ENCODE data around the gene CNGA3.

Gene CNGA3

DNA sequence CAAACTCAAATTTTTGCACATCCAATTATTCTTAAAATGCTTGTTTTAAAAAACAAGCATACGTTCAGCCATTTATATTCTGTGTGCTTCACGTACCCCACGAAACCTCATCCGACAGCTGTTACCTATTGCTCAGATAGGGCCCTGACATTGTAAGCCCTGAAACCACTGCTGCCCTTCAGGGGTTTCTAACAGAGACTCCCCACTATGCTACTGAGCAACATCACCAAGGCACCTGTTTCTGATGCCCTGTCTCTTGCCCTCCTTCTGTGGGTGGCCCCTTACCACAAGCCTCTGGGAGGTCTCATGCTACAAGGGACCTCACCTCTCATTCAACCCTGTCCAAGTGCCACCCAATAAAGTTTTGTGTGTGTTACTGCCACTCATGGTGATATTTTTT lies 18.5 kb upstream of the CNGA3 start:
- no peak for DNase-seq (ENCODE audit: low read depth in 2 of 2)

DNA sequence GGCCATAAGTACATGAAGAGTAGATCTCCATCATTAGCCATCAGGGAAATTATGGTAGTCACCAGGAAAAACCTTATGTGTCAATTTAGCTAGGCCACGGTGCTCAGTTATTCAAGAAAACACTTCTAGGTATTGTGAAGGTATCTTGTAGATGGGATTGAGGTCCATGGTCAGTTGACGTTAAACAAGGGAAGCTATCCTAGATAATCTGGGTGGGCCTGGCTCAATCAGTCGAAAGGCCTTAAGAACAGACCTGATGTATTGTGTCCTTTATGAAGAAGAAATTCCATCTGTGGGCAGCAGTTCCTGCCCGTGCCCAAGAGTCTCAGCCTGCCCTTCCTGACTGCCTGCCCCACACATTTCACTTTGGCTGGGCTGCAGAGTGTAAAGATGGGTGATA lies 16.7 kb upstream of the CNGA3 start:
- DNase-seq (ENCODE audit: low read depth in 2 of 2) = no peak

DNA sequence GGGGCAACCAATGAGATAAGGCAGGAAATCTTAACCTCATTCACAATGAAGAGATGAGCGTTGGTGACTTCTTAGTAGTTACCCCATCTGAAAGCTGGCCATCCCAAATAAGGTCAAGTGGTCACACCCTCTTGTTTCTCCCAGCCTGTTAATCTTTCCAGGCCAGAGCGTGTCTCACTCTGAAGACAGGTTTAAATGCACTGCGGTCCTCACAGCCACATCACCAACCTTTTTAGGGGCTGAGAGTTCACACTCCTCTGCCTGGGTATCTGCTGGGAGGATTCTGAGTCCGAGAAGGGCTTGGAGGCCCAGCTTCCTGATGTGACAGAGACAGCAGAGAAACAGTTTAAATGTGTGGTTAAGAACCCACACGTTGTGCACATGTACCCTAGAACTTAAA lies 13.3 kb upstream of the CNGA3 start:
- DNase-seq (ENCODE audit: low read depth in 2 of 2) = no peak

DNA sequence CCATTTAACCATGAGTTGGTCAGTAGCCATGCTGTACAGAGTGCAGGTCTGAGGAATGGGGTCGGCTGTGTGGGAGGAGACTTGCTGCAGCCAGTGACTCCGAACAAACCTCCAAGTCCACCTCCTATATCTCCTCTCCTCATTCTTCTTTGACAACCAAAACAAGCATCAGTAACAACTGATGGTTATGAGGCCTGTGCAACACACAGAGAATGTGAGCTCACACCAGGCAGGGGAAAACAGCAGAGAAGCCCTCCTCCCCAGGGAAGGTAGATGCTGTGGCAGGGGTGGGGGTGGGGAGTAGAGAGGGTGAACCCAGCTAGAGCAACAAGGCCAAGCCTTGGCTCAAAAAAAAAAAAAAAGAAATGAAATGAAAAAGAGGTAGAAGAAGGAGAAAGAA lies 12.3 kb upstream of the CNGA3 start:
- no peak for DNase-seq (ENCODE audit: low read depth in 2 of 2)

DNA sequence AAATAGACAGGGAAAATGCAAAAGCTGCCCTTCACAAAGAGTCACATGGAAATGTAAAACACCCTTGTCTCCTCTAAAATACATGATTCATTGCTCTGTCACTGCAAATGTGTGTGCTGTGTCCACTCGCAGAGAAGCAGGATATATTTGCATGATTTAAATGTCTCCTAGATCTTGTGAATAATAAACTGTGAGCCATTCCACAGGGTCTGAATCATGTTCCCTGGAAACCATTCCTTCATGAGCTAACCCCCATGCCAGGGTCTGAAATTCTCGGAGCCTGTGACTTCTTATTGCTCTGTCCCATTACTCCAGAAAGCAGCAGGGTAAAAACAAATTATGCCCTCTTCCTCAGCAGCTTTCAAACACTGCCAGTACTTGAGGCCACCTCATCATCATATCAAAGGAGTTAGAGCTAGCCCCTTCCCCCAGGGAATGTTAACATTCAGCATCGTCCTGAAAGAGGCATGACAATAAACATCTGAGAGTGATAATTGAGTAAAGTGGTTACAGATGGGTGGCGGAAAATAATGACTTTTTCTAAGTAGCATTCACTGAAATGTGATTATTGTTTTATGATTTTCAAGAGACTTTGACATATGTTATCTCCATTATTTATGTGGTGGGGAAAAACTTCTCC lies 11.7 kb upstream of the CNGA3 start:
- DNase-seq (ENCODE audit: low read depth in 2 of 2) = no peak

DNA sequence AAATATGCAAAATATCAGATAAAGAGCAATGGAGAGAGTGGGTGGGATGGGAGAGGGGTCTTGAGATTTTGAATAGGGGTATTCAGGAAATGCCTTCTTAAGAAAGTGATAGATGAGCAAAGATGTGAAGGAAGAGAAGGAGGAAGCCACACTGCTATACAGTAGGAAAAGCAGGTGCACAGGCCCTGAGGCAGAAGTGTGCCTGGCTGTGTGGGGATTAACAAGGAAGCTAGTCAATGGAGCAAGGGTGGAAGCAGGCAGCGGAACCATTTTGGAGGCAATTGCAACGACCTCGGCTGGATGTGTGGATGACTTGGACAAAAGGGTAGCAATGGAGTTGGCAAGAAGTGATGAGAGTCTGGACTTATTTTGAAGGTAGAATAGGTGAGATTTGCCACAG lies 11.0 kb upstream of the CNGA3 start:
- DNase-seq (ENCODE audit: low read depth in 2 of 2) = no peak

DNA sequence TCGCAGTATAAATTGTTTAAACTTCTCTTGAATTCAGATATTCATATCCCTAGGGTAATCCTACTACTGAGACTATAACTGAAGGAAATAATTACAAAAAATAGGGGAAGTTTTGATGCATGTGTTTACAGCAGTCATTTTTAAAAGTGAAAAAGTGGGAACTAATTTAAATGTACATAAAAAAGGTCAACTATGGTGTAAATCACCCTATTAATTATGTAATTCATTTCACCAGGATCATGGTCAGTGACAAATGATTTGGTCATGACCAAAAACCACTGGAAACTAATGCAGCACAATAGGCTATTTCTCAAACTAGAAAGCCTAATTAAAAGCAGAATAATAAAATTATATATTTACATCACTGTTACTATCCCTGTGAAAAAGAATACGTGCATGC lies 5.0 kb upstream of the CNGA3 start:
- no peak for DNase-seq (ENCODE audit: low read depth in 2 of 2)

DNA sequence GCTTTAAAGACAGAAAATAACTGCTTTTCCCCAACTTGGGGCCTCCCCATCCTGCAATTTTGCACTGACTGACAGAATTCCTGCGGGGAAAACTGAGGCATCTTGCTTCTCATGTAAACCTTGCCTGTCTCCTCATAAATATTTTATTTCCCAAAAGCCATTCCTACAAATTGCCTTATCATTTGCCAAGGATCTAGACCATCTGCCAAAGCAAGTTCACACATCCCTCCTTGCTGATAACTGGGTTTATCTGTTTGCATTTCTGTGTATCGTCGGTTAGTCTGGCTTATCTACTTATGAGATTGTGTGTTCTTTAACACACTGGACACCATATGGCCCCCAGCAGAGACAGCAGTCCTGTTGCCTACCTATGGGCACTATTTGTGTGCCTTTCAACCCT lies 3.0 kb upstream of the CNGA3 start:
- DNase-seq (ENCODE audit: low read depth in 2 of 2) = no peak

DNA sequence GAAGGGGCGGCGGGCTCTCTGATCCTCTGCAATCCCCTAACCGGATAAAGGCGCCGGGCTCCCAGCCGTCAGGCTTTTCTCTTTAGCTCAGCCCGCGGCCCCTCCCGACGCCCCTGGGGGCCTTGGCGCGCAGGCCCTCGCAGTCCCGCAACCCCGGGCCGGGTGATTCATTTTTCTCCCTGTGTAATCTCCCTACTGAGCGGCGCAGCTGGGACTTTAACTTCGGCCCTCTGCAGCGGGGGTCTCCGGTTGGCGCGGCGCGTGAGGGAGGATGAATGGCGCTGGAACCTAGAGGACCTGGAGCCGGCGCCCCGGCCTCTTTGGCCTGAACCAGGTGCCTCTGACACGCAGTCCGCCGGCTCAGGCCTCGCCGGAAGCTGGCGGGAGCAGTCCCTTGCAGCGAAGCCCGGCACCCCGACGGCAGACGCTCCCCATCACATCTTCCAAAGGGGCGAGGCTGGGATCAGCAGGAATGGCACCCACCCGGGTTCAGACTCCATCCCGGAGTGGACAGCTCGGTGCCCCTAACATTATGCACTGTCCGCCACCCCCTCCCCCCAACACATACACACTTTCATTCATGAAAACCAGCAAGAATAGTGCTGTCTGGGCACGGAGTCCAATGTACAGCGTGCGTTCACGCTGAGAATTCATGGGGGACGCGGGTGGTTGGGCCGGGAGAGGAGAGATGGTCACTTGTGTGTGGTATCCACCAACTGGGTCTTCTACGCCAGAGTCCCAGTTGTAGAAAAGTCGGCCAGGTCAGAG lies 1.2 kb downstream of the CNGA3 start:
- DNase-seq (ENCODE audit: low read depth in 2 of 2) = no peak

DNA sequence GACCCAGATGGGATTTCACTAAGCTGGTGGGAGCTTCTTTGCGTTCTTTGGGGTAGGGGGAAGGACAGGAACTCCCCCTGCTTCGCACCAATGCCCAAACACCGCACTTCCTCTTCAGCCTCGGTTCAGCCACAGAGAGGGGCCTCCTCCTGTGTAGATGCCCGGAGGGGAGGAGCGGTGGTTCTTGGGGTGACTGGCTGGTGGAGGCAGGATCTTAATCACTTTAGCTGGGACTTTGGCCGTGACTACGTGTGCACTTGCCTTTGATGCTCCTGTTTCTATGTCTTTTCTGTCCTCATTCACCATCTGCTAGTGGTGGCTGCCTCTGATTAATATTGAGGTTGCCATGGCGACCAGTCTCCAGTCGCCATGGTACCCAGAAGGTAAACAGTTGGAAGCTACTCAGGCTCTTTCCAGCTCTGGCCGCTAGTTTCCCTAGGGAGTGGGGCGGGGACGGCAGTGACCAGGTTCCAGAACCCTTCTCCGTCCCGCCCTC lies 1.9 kb downstream of the CNGA3 start:
- DNase-seq (ENCODE audit: low read depth in 2 of 2) = no peak

DNA sequence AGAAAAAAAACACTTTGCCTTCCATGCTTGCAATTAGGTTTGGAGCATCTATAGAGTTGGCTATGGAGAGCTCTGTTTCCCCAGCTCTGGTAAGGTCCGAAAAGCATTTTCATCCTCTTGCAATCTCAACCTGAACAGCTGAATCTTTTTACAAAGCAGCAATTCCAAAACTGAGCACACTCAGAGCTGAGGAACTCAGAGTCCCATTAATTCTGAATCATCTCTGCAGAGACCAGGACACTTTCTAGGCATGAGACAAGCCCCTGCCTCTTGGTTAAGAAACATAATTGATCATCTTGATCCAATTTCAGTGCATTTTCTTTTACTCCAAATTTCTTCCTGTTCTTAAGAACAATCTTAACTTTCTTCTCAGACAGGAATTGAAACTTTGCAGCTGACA lies 4.2 kb downstream of the CNGA3 start:
- DNase-seq (ENCODE audit: low read depth in 2 of 2) = no peak

DNA sequence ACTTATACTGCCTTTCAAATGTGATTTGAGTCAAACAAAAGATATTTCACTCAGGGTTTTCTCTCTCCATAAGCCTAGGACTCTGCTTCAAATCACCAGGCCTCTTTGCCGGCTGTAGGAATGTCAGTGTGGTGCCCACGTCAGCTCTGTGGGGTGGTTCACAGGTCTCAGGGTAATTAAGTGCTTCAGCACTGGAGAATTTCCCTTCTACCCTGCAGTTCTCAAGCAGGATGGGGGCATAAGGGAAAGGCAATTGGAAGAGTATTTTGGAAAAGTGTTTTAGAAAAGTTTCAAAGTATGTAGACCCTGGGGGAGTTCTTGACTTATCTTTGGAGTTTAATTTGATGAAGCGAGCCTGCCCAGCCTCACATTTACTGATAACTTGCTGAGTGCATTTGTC lies 9.6 kb downstream of the CNGA3 start:
- no peak for DNase-seq (ENCODE audit: low read depth in 2 of 2)

DNA sequence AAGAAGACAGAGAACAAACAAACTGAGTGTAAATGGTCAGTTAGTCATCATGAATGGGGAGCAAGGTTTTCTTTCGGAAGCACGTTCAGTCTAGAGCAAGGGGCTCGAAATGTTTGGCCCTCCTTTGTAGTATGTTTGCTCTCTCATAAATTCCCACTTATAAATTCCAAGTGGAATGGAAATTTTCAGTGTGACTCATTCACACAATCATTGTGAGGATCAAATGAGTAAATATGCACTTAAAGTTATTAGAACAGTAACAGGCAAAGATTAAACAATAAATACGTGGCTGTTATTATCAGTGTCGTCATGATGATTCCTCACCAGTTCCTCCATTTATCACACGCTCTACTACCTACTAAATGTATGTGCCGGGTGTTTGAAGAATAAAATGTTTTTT lies 10.5 kb downstream of the CNGA3 start:
- no peak for DNase-seq (ENCODE audit: low read depth in 2 of 2)

DNA sequence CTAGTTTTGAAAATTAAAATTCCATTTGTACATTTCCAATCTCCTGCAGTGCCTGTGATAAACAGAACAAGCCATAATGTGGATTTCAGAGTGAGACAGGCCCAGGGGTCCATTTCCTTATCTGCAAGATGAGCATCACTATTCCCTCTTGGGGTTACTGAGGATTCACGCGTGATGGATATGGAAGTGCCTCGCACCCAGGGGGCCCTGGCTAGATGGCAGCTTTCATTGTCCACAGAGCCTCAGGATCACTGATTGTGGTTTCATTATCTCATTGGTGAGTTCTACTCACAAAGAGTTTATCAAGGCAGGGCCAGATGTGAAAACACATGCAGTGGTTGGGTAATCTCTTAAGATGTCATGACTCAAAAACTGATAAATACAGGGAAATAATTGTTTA lies 11.6 kb downstream of the CNGA3 start:
- DNase-seq (ENCODE audit: low read depth in 2 of 2) = no peak

DNA sequence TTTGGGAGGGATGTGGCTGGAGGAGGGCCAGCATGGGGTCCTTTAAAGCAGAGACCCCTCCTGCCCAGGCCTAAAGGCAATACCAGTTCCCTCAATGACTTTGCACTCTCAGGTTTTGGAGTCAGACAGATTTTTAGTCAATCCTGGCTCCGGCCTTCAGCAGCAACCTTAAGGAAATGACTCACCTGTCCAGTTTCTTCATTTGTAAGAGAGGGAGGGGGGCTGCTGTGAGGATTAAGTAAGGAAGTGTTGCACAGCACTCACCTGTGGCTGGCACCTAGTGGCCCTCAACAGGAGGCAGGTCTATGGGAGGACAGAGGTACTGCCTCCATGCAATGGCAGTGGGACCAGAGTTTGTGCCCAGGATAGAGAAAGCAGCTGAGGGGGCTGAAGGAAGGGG lies 13.7 kb downstream of the CNGA3 start:
- DNase-seq (ENCODE audit: low read depth in 2 of 2) = no peak

DNA sequence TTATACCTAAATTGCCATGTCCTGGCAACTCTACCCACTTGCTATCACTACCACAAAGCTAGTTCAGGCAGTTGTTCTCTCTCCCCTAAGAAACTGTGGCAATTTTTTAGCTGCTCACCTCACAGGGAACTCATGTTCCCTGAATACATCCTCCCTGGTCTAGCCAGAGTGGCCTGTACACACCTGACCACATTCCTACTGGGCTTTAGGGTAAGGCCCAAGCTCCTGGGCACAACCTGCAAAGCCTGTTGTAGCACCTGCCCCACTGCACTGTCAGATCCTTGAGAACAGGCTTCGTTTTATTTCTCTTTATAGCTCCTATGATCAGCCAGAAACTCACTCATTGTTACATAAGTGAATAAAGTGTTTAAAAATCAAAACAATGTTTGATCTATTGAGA lies 21.5 kb downstream of the CNGA3 start:
- DNase-seq (ENCODE audit: low read depth in 2 of 2) = no peak

DNA sequence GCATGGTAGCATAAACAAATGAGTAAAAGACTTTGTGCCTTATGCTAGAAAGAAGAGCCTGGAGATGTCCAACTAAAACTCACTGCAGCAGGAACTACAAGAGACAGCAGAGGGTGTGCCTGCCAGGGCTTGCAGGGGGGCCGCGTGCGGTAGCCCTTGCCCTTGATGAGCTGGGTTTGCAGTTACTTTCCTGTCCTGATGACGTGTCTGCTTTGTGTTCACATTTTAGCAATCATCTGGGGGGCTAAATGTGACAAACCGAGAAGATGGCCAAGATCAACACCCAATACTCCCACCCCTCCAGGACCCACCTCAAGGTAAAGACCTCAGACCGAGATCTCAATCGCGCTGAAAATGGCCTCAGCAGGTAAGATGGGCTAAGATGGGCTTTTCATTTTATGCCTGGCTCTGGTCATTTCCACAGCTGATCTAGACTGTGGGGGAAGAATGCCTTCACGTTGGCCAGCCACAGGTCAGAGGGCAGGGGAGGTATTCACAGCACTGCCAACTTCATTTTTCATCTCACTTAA lies 23.5 kb downstream of the CNGA3 start:
- DNase-seq (ENCODE audit: low read depth in 2 of 2) = no peak

DNA sequence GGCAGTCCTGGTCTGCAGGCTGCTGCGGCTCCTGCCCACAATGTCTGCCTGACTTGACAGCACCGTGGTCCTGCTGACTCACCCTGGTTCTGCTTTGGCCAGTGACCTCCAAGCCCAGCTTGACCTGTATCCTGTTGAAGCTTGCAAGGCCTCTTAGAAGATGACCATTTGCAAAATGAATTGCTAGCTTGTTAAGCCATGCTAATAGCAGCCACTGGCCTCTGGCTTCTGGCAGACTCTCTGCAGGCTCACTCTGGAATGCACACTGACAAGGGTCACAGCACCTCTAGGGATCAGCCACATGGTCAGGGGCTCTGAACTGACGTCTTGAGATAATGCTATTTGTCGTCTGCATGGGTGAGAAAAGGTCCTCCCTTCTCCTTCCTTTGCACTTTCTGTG lies 25.9 kb downstream of the CNGA3 start:
- no peak for DNase-seq (ENCODE audit: low read depth in 2 of 2)

DNA sequence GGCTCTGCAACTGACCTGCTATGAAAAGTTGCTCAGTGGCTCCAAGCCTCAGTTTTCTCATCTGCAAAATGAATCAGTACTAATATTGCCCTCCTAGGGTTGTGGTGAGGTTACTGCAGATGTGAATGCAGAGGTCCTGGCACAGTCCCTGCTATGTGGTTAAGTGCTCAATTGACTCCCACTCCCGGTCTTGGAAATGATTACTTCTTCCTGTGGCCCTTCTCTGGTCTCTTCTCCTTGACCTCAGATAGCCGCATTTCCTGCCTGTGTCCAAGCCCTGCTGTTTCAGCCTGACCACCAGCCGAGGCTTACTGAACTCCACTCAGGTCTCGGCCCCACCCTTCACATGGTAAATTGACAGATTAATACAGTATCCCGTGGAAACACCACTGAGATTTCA lies 26.3 kb downstream of the CNGA3 start:
- no peak for DNase-seq (ENCODE audit: low read depth in 2 of 2)

DNA sequence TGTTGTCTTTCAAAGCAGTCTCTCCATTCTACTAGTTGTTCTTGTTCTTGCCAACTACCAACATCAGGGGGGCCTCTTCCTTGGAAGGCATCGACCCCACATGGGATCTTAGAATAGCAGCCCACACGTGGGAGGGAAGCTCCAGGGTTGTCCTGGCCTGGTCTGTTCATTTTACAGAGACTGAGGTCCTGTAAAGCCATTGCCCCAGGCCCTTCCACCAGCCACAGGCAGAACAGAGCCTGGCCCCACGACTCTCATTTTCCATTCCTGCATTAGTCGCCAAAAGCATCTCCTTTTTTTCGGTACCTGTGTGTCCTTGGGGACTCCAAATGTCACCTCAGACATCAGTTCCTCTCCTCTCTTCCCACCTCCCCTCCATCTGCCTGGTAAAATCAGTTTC lies 28.0 kb downstream of the CNGA3 start:
- no peak for DNase-seq (ENCODE audit: low read depth in 2 of 2)

DNA sequence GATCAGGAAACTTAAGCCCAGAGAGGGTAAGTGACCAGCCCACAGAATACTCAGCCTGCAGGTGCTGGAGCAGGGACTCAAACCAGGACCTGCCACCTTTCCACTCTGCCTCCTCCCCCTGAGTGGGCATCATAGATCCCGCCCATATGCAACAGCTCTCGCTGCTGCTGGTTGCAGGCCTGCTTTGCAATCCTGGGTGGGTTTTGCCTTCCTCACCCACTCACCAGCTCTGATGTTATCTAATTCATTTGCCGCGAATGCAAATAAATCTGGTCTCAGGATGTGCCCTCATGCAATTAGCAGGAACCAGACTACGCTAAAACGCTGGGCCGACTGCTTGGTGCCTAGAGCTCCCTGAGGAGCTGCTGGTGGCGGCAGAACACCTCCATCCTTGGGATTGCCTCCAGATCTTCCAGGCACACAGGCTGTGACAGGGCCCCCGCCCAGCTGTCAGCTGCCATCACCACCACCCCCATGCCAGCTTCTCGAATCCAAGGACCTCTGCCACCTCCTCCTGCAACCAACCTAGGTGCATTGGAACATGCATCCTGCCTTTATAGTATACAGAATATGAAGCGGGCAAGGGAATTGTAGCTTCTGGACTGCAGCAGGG lies 28.8 kb downstream of the CNGA3 start:
- no peak for DNase-seq (ENCODE audit: low read depth in 2 of 2)

DNA sequence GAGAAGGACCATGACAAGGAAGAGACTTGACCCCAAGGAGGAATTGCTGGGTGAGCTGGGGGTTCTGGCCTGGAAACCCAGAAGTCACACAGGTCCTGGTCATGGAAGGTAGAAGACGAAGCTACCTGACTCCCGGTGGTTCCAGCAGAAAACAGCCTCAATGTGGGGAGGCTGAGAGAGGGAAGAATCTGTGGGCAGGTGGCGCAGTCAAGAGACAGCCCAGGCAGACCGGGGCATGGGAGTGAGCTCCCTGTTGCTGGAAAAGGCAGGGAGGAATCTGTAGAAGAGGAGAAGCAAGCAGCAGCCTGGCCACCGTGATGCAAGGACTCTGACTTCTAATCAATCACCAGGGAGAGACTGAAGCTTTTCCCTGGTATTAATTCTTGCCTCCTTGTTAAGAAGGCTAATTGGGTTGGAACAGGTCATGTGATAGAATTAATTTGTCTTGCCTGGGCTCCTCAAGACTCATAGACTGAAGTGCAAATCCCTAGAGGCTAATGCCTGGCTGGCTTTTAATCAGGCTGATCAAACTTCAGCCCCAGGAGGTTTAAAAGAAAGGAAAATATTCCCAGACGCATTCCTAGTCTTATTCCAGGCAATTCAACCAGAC lies 30.1 kb downstream of the CNGA3 start:
- no peak for DNase-seq (ENCODE audit: low read depth in 2 of 2)

DNA sequence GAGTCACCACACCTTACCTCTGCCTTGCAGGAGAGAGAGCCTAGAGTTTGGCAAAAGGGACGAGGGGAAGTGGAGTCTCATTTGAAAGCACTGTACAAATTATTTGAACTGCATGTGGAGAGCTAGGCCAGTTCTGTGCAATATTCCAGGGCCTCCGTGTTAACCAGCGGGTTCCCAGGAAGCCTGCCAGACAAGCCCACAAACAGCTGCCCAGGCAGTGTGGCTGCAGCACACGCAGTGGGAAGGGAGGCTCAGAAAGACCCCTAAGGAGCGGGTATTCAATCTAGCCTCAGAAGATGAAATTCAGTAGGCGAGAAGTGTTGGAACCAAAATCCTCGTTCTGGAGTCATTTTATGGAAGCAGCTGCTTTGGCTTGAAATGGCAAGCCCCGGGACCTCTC lies 30.7 kb downstream of the CNGA3 start:
- DNase-seq (ENCODE audit: low read depth in 2 of 2) = no peak
